Anterior cingulate cortex (tissue), 58 donors: Measurements from ENCODE around the gene APOBEC3C.
A peak's percentile ranks its signal among the peaks of the same experiment; 100 is the strongest.
"Not testable (repeated sequence)": the region's sequence is repeated elsewhere in the genome, so short reads cannot be mapped to it uniquely, and the experiment has no call there.

Experiments
- DNase-seq, 58 donors: peaks; one replicate each; lab custom pipeline; 2025; lab: John Stamatoyannopoulos, UW

The APOBEC3C gene

GRCh38 chr22:39013942-39014722 is at the start of gene APOBEC3C:
TSS of gene APOBEC3C (plus strand) at chr22:39014257. CDS start at chr22:39014363, 106 bp downstream.
- peak in 30 of 58 donors; percentile 1 to 42 (median 13) for DNase-seq

- no peak for DNase-seq
Measured at GRCh38 chr22:38964306-38964705, 49.8 kb upstream of the APOBEC3C start.

DNA sequence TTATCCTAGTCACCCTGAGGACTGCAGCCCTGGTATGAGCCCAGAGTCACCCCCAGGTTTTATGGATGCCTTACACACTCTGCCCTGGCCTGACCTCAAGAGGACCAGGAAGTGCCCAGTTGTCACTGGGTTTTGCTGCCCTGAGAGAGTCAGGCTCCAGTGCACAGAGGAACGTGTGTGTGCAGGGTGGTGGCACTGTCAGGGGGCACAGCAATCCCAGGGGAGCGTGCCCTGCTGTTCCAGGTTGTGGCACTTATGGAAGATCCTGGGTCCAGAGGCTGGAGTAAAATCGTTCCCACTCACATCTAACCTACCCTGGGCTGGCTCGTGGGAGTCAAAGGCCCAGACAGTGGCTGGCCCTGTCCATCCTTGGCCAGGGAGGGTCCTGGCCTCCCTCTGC is 49.1 kb upstream of the APOBEC3C start:
- DNase-seq: no peak

GRCh38 chr22:38965614-38966379 is 48.3 kb upstream of the APOBEC3C start:
- DNase-seq: no peak

- no peak for DNase-seq
Measured at GRCh38 chr22:38966380-38966702, 47.7 kb upstream of the APOBEC3C start.

GRCh38 chr22:38966942-38967341 is 47.1 kb upstream of the APOBEC3C start:
- no peak for DNase-seq

DNA sequence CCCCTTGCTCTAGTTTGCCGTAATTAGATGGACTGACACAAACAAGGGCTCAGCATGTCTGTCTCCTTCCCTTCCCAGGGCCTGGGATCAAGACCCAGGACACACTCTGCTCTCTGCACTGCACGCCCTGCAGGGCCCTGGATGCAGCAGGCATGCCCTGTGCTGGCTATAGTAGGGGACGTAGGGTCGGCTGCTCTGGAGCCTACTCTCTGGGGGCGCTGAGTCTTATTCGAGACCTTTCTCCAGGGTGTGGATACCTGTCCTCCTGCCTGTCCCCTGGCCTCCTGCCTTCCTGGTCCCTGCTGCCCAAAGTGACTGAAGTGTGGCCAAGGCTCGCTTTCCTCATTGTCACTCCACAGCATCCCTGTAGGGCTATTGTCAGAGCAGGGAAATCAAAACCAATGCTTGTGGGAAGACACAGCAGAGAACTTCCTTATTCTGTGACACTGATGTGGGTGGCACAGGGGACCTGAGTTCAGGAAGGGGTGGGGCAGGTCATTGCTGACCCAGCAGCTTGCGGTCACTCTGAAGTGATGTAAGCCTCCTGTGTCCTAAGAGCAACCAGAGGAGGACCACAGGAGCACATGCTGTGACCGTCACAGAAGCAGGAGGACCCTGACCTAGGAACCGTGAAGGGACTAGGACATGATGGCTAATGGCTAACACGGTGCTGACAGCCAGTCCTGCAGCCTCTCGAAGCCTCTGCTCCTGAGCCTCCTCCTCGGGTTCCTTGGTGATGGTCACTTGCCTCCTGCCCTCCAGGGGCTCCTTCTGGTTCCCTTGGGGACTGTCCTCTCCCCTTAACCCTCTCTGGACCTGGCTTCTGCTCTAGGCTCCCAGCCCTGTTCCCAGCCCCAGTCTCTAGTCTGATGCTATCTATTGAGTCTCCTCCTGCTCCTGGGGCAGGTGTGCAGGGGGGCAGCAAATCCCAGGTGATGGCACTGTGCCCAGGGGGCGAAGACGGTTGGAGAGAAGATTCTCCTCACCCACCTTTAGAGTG is 46.3 kb upstream of the APOBEC3C start:
- peak in 2 of 58 donors; percentile 8 to 13 for DNase-seq

DNA sequence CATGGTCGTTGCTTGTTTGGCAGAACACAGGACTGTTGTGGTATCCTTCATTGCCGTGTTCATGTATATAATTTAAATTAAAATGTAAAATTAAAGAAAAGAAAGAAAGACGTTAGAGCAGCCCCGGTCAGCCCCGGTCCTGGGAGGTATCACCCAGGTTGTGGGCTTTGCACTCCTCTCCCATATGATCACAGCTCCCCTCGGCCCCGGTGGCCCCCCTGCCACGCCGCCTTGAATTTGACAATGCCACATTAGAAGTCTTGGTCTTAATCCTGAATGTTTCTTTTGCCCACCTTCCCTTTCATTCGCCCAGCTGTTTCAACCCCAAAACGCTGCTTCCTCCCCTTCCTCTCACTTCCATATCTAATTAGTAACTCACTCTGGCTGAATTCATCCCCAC is 45.3 kb upstream of the APOBEC3C start:
- DNase-seq: no peak

- DNase-seq: no peak
Measured at GRCh38 chr22:38970551-38970950, 43.5 kb upstream of the APOBEC3C start.

- no peak for DNase-seq
Measured at GRCh38 chr22:38971202-38971601, 42.9 kb upstream of the APOBEC3C start.

- no peak for DNase-seq
Measured at GRCh38 chr22:38971791-38972190, 42.3 kb upstream of the APOBEC3C start.

DNA sequence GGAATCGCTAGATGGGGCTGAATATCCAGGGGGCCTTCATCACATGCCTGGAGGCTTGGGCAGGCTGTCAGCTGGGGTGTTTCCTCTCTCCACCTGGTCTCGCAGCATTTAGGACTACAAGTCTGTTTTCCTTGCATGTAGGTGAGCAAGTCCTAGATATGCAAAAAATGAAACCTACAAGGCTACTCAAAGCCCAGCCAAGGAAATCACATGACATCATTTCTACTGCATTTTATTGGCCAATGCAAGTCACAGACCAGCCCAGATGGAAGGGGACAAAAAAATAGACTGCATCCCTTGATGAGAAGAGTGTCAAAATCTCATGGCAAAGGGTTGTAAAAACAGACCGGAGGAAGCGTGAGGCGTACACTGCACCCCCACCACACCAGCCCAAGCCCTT is 41.5 kb upstream of the APOBEC3C start:
- no peak for DNase-seq

DNA sequence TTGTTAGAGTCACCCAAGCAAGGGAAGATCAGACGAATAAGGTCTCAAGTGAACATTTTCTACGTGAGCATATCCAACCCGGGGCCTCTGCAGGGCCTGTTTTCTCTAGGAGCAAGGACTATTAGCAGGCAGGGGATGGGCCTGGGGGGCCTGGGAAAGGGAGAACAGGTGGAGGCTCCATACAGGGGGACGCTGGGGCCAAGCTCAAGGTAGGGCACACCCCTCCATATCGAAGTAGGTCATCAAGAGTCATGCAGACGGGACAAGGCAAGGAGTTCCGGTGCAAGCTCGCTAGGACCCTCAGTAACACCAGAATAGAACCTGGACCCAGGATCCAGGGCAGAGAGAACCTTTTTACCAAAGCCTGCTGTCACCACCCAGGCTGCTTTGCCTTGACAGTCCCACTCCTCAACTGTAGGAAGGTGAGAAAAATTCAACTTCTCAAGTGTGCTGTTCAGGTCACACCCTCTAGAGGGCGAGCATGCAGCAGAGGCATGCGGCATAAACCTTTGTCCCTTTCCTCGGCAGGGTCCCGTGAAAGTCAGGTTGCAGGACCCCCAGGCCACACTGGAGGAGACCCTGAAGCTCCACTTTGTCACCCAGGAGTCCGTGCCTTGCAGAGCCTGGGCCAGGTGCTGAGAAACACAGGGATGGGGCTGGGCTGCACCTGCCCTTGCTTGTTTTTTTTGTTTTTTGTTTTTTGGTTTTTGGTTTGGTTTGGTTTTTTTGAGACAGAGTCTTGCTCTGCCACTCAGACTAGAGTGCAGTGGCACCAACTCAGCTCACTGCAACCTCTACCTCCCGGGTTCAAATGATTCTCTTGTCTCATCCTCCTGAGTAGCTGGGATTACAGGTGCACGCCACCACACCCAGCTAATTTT is 40.5 kb upstream of the APOBEC3C start:
- DNase-seq: peak in 1 of 58 donors; percentile 10

DNA sequence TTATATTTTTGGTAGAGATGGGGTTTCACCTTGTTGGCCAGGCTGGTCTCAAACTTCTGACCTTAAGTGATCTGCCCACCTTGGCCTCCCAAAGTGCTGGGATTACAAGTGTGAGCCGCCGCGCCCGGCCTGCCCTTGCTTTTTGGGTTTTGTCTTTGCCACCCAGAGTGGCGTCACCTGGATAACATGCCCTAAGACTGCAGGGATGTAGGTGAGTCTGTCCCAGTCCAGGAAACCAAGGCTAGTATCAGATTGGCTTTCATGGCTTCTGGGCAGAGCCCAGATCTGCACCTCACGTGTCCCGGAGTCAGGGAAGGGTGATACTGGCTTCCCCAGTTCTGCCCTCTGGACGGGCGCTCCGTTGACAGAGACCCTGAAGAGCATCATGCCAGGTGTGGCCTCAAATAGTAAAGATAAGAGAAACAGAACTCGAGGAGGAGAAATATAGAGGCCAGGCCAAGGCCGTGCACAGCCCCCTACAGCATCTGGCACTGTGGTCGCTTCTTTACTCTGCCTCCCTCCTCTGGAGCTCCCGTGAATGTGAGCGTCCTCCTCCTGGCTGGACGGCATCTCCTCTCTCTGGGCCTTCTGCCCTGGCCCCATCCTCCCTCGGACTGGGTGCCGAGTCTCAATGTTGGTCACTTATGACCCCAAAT is 39.8 kb upstream of the APOBEC3C start:
- no peak for DNase-seq

DNA sequence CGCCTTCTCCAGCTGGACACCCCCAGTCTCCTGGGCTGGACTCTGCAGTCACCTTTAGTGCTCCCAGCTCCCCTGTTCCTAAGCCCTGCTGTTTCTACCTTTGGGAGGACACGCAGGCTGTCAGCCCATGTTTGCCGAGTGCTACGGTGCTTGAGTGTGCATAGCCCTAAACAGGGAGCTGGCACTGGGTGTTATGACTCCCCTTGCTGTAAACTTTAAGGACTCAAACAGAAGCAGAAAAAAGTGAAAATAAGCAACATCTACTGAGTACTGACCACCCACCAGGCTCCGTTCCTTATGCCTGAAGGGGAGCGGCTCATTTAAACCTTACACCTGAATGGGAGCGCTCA is 39.3 kb upstream of the APOBEC3C start:
- no peak for DNase-seq

DNA sequence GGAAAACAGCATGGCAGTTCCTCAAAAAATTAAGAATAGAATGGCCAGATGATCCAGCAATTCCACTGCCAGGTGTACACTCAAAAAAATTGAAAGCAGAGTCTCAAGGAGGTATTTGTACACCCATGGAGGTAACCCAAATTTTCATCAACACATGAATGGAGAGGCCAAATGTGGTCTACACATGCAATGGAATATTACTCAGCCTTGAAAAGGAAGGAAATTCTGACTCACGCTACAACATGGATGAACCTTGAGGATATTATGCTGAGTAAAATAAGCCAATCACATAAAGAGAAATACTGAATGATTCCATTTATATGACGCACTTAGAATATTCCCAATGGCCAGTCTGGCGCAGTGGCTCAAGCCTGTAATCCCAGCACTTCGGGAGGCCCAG is 36.8 kb upstream of the APOBEC3C start:
- DNase-seq: not testable (repeated sequence)

DNA sequence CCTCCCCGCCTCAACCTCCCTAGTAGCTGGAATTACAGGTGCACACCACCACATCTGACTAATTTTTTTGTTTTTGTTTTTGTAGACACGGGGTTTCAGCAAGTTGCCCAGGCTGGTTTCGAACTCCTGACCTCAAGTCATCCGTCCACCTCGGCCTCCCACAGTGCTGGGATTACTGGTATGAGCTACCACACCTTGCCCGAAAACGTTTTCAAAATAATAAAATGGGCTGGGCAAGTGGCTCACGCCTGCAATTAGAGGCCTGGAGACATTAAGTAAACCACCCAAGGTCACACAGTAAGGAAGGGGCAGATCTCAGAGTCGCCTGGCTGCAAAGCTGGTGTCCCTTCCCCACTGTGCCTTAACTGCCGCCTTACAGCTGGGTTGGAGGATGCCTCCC is 33.5 kb upstream of the APOBEC3C start:
- DNase-seq: not testable (repeated sequence)

DNA sequence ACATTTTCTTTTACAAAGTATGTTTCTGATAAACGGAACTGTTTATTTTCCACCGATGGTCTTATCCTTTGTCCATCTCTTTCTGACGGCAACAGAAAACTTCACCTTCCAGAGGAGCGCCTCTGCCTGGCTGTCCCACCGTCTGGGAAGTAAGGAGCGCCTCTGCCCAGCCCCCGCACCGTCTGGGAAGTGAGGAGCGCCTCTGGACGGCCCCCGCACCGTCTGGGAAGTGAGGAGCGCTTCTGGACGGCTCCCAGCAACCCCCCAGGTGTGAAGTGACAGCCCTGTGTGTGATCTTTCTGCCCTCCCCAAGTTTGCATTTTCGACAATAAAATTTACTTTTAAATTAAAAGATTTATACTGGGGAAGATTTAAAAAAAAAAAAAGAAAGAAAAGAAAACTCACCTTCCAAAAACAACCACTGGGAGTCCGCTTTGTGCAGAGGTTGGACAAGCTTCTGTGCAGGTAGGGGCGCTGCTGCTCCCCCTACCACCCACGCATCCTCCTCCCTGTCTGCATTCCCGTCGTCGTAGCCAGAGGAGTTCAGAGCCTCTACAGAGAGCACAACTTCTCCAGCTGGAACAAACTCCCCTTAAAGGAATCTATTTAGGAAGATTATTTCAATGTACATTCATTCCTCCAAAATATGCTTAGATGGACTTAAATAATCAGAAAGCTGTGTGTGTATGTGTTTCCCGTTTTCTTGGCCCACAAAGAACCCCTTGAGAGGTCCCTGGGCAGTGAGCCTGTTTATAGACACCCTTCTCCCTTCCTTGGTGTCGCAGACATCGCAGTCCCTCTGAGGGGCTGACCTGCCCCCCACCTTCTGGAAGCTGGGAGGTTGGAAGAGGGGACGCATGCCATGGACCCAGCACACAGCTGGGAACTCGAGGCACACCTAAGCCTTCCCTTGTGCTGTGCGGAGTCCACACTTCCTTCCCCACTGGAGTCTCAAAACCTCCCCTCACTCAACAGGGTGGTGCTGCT is 32.8 kb upstream of the APOBEC3C start:
- DNase-seq: no peak
